Ovary (tissue), 9 donors: ENCODE results near the gene METTL23. TPM values are rescaled to one million over a fixed set of nuclear protein-coding genes. Genes with fewer than 3 reads are reported as not detected.

Source experiments
- DNase-seq, 5 donors: peaks; one replicate each; pipeline ENCODE4 v3.0.0-alpha.2; 2019 to 2020
- H3K27ac ChIP-seq, 2 donors: fragments of 200-600 bp; one replicate each; pipeline versions ENCODE4 v1.5.1 to v1.8.0; 2019 to 2022
- H3K27me3 ChIP-seq: fragments of 200-600 bp; one replicate; pipeline ENCODE4 v1.8.0; 2022
- H3K36me3 ChIP-seq: fragments of 200-600 bp; sonication (generic); one replicate; pipeline ENCODE4 v1.5.1; 2019
- H3K4me1 ChIP-seq: one replicate; pipeline ENCODE4 v1.8.1; 2013; ENCODE audit warnings: mild to moderate bottlenecking, moderate library complexity; ENCODE audit not compliant: insufficient read depth
- H3K4me3 ChIP-seq: fragments of 200-600 bp; sonication (generic); one replicate; pipeline ENCODE4 v1.5.1; 2017
- H3K9me3 ChIP-seq, 2 donors: fragments of 200-600 bp in 1 of 2; sonication (generic) in 1 of 2; one replicate each; pipeline versions ENCODE4 v1.5.1 to v1.8.1; 2013 to 2019; ENCODE audit warnings: mild to moderate bottlenecking in 1 of 2, moderate library complexity in 1 of 2
- CTCF ChIP-seq, 3 donors: fragments of 450-650 bp in 2 of 3; fragments of 200-600 bp in 1 of 3; IDR thresholded peaks; one replicate each; pipeline versions ENCODE4 v1.5.1 to v1.8.0; 2016 to 2022; ENCODE audit warnings: antibody characterized with exemption in 3 of 3, mild to moderate bottlenecking in 1 of 3
- EP300 ChIP-seq: sonication (generic); formaldehyde crosslinking; IDR thresholded peaks from one replicate; pipeline ENCODE4 v1.6.1; 2017; ENCODE audit warnings: antibody characterized with exemption
- POLR2A ChIP-seq: fragments of 450-650 bp; IDR thresholded peaks from one replicate; pipeline ENCODE4 v1.6.1; 2017; ENCODE audit warnings: antibody characterized with exemption, mild to moderate bottlenecking, moderate library complexity
- WGBS, 3 donors: extraction: QIAGEN DNeasy Blood & Tissue Kit in 1 of 3; methylation state at CpG; one replicate each; pipeline versions ENCODE4 v1.1.5 to v1.1.7; 2013 to 2017; 5-methylcytosine and 5-hydroxymethylcytosine counted together
- intact Hi-C, 4 donors: fragments of 100-400 bp; cut with DNase I; formaldehyde crosslinking; loops; one replicate each; pipeline versions ENCODE4 v1.11.0 to v1.15.1; 2022 to 2023
- polyA plus RNA-seq, 2 donors: library from polyadenylated mRNA; stranded (reverse); fragments of 200-250 nt in 1 of 2; fragments of 350-450 nt in 1 of 2; fragmentation: Illumina TruSeq in 1 of 2; extraction: RNeasy Lipid Tissue Mini Kit (QIAGEN cat#74804) in 1 of 2; gene quantifications; one replicate each; pipeline ENCODE4 v1.2.3, GENCODE V29; 2013 to 2014
- total RNA-seq, 7 donors: library from RNA; depleted of rRNA in 2 of 7; stranded (reverse); fragments of >200 nt in 2 of 7; fragmentation: NEBNext Ultra II Directional in 3 of 7; extraction: Animal tissue kit (Norgen Biotek cat#: 25700) in 3 of 7; gene quantifications; one replicate each; pipeline versions ENCODE4 v1.1.0 to v1.2.4, GENCODE V29; 2016 to 2023
- donor health status: DM: no; HTN: no; CAD: no; lungs with moderate emphysema.
- donor health status: DM: no; HTN: no; CAD: no.
- donor health status: Bipolar disorder and iron deficiency.
- donor health status: DM: yes; HTN: yes; CAD: no.
- donor health status: DM: no; HTN: no; CAD: no.
- donor health status: DM: yes; HTN: yes; CAD: no.

METTL23 gene
- total and polyA plus RNA-seq, 9 donors: 20.9 to 47.4 (median 32.7) TPM

DNA sequence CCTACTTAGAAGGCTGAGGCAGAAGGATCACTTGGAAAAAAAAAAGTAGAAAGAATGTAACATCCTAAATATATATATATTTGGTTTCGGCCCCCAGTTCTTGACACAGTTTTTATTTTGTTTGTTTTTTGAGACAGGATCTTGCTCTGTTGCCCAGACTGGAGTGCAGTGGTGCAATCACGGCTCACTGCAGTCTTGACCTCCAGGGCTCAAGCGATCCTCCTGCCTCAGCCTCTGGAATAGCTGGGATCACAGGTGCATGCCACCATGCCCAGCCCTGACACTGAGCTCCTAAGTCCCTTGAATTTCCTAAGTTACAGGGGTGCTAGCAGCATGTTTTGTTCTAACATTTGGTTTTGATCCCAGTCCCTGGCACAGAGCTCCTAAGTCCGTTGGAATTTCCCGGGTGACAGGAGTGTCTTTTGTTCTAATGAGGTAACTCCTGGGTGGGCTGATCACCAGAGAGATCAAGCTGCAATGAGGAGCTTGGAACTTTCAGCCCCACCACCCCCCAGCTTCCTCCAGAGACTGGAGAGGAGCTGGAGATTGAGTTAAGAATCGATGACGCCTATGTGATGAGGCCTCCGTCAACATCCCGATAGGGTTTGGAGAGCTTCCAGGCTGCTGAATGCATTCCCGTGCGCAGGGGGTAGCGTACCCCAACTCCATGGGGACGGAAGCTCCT, 35.9 kb upstream of the METTL23 start:
- no peaks in the 10 kb centered on the region for H3K36me3 ChIP-seq
- no peaks in the 10 kb centered on the region for H3K27me3 ChIP-seq
- TF ChIP-seq EP300 (no peak), CTCF (IDR thresholded peaks at IDR 0.05) (no peak), POLR2A (no peak)
- H3K27ac ChIP-seq: no peak overlapping the region
- peak in 2 of 5 donors; percentile 4 to 24 for DNase-seq
- H3K4me1 ChIP-seq: peaks cover 33% of the 10 kb centered on the region
- H3K9me3 ChIP-seq: no peaks in the 10 kb centered on the region
- 79 to 85% (median 80%) methylated on average over 13 of the region's 13 CpGs for WGBS, 3 donors
- H3K4me3 ChIP-seq: no peak overlapping the region
- intact Hi-C loops: no loop called here

- DNase-seq: no peak
- H3K4me3 ChIP-seq: no peak overlapping the region
- 80 to 89% (median 85%) methylated on average over 14 of the region's 14 CpGs for WGBS, 3 donors
- H3K9me3 ChIP-seq: no peaks in the 10 kb centered on the region
- H3K27me3 ChIP-seq: no peaks in the 10 kb centered on the region
- no peak overlapping the region for H3K27ac ChIP-seq
- no peaks in the 10 kb centered on the region for H3K36me3 ChIP-seq
- TF ChIP-seq EP300 (no peak), POLR2A (no peak), CTCF (IDR thresholded peaks at IDR 0.05) (no peak)
- intact Hi-C loops: no loop called here
- H3K4me1 ChIP-seq: peaks cover 35% of the 10 kb centered on the region
Measured at GRCh38 chr17:76691379-76692191, 35.1 kb upstream of the METTL23 start.

DNA sequence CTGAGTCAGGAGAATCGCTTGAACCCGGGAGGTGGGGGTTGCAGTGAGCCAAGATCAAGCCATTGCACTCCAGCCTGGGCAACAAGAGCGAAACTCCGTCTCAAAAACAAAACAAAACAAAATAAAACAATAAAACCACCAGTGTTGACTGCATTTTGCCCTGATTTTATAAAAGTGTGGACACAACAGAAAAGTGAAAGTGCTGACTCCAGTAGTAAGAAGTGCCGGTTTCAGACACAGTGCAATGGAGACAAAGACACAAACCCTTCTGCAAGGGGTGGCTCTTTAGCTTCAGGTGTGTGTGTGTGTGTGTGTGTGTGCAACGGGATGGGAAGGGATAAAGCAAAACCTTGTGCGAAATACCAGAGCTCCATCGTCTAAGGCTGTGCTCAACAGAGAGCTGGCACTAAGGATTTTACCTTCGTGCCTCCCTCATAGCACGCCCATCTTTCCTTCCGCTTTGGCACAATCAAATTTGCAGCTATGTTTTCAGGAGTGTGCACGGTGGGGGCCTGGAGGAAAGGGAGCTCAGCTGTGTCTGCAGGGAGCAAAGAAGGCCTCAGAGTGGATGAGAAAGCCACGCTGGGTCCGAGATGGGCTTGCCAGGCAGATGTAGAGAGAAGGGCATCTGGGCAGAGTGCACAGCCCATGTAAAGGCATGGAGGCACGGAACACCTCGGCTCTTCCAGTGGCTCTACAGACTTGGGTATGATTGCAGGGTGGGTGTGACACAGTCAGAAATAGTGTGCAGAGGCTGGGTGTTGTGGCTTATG, 31.4 kb upstream of the METTL23 start:
- H3K4me3 ChIP-seq: no peak overlapping the region
- no peak overlapping the region for H3K27ac ChIP-seq
- intact Hi-C loops: no loop called here
- 42 to 55% (median 45%) methylated on average over 16 of the region's 16 CpGs for WGBS, 3 donors
- H3K36me3 ChIP-seq: no peaks in the 10 kb centered on the region
- H3K27me3 ChIP-seq: no peaks in the 10 kb centered on the region
- no peak for TF ChIP-seq EP300
- TF ChIP-seq POLR2A: no peak
- no peak for TF ChIP-seq CTCF (IDR thresholded peaks at IDR 0.05)
- no peak for DNase-seq
- H3K4me1 ChIP-seq: peaks cover 33% of the 10 kb centered on the region
- no peaks in the 10 kb centered on the region for H3K9me3 ChIP-seq
